Neural progenitor cell (in vitro differentiated cells): ENCODE results near the gene MMP12. TPM values are rescaled to one million over a fixed set of nuclear protein-coding genes. Genes with fewer than 3 reads are reported as not detected.
"Not testable (repeated sequence)": the region's sequence is repeated elsewhere in the genome, so short reads cannot be mapped to it uniquely, and the experiment has no call there.

Experiments
- DNase-seq: peaks from one replicate; pipeline ENCODE4 v3.0.0-alpha.2; 2016; ENCODE audit warnings: low spot score
- H2AFZ ChIP-seq: fragments of 200-600 bp; sonication (generic); replicated peaks from 2 replicates; pipeline ENCODE4 v1.6.1; 2016; ENCODE audit warnings: antibody characterized with exemption
- H3F3A ChIP-seq: fragments of 200-600 bp; sonication (generic); 2 replicates; pipeline ENCODE4 v1.6.1; 2016; ENCODE audit warnings: antibody characterized with exemption, low read depth
- H3K27ac ChIP-seq: fragments of 200-600 bp; sonication (generic); 2 replicates; pipeline ENCODE4 v1.5.1; 2016; ENCODE audit warnings: mild to moderate bottlenecking
- H3K27me3 ChIP-seq: fragments of 200-600 bp; sonication (generic); 2 replicates; pipeline ENCODE4 v1.6.1; 2016; ENCODE audit warnings: mild to moderate bottlenecking, moderate library complexity
- H3K36me3 ChIP-seq: fragments of 200-600 bp; sonication (generic); 2 replicates; pipeline ENCODE4 v1.5.1; 2016
- H3K4me1 ChIP-seq: fragments of 200-600 bp; sonication (generic); 2 replicates; pipeline ENCODE4 v1.6.1; 2016; ENCODE audit warnings: mixed run types
- H3K4me2 ChIP-seq: fragments of 200-600 bp; sonication (generic); 2 replicates; pipeline ENCODE4 v1.6.1; 2016
- H3K4me3 ChIP-seq: fragments of 200-600 bp; sonication (generic); 2 replicates; pipeline ENCODE4 v1.5.1; 2016
- H3K79me2 ChIP-seq: fragments of 200-600 bp; sonication (generic); 2 replicates; pipeline ENCODE4 v1.6.1; 2016; ENCODE audit warnings: low read depth
- H3K9ac ChIP-seq: fragments of 200-600 bp; sonication (generic); 2 replicates; pipeline ENCODE4 v1.6.1; 2016
- H3K9me3 ChIP-seq: fragments of 200-600 bp; sonication (generic); 2 replicates; pipeline ENCODE4 v1.5.1; 2016; ENCODE audit warnings: low read depth
- H4K20me1 ChIP-seq: fragments of 200-600 bp; sonication (generic); 2 replicates; pipeline ENCODE4 v1.6.1; 2016; ENCODE audit warnings: low read depth
- H3K27ac Mint-ChIP-seq: 3 replicates; pipeline ENCODE4 v1.8.0; 2021; ENCODE audit warnings: mixed read lengths
- H3K27me3 Mint-ChIP-seq: 2 replicates; pipeline ENCODE4 v1.8.0; 2022; ENCODE audit warnings: low read depth, mild to moderate bottlenecking, inconsistent platforms, moderate library complexity, mixed read lengths; ENCODE audit not compliant: insufficient read depth
- H3K36me3 Mint-ChIP-seq: 3 replicates; pipeline ENCODE4 v1.8.0; 2021; ENCODE audit warnings: mixed read lengths
- H3K4me1 Mint-ChIP-seq: 3 replicates; pipeline ENCODE4 v1.8.0; 2021; ENCODE audit warnings: mixed read lengths
- H3K4me3 Mint-ChIP-seq: 3 replicates; pipeline ENCODE4 v1.8.0; 2021; ENCODE audit warnings: mild to moderate bottlenecking, moderate library complexity, mixed read lengths
- H3K9me3 Mint-ChIP-seq: 3 replicates; pipeline ENCODE4 v1.8.0; 2020; ENCODE audit warnings: mixed read lengths
- CTCF ChIP-seq: fragments of 200-600 bp; sonication (generic); IDR thresholded peaks from 2 replicates; pipeline ENCODE4 v1.5.1; 2017; ENCODE audit warnings: antibody characterized with exemption, mild to moderate bottlenecking
- EZH2 ChIP-seq: fragments of 200-600 bp; sonication (generic); IDR thresholded peaks from 2 replicates; pipeline ENCODE4 v1.6.1; 2017; ENCODE audit warnings: antibody characterized with exemption, mild to moderate bottlenecking, moderate library complexity
- EZH2phosphoT487 ChIP-seq: fragments of 200-600 bp; sonication (generic); IDR thresholded peaks from 2 replicates; pipeline ENCODE4 v1.6.1; 2017; ENCODE audit warnings: antibody characterized with exemption
- total RNA-seq: library from RNA; depleted of rRNA; stranded (reverse); fragments of >200 nt; gene quantifications from 2 replicates; pipeline ENCODE4 v1.2.3, GENCODE V29; 2015; ENCODE audit warnings: low replicate concordance

MMP12 gene
- total RNA-seq, 1 donor from 2014 or later = not detected

GRCh38 chr11:102879801-102880200, 5.0 kb upstream of the MMP12 start:
- H3K27ac Mint-ChIP-seq = peak overlapping the region; percentile 41
- Histone ChIP-seq H3K36me3 (no peaks in the 10 kb centered on the region), H3K9ac (no peak overlapping the region), H3K9me3 (no peaks in the 10 kb centered on the region), H3K27me3 (no peaks in the 10 kb centered on the region), H3K4me3 (no peak overlapping the region), H2AFZ (no peak overlapping the region), H3K79me2 (no peaks in the 10 kb centered on the region), H3F3A (no peaks in the 10 kb centered on the region), H4K20me1 (no peaks in the 10 kb centered on the region), H3K4me1 (no peaks in the 10 kb centered on the region), H3K4me2 (no peak overlapping the region), H3K27ac (no peak overlapping the region)
- no peaks in the 10 kb centered on the region for H3K4me1 Mint-ChIP-seq
- DNase-seq = no peak
- no peaks in the 10 kb centered on the region for H3K36me3 Mint-ChIP-seq
- H3K27me3 Mint-ChIP-seq = no peaks in the 10 kb centered on the region
- H3K9me3 Mint-ChIP-seq = no peaks in the 10 kb centered on the region
- H3K4me3 Mint-ChIP-seq = no peak overlapping the region
- no peak for TF ChIP-seq CTCF
- no peak for TF ChIP-seq EZH2
- TF ChIP-seq EZH2phosphoT487 = no peak

- H3K4me3 ChIP-seq = no peak overlapping the region
- H3K4me3 Mint-ChIP-seq = no peak overlapping the region
- H3K27me3 Mint-ChIP-seq = no peaks in the 10 kb centered on the region
- no peak for DNase-seq
- H4K20me1 ChIP-seq = no peaks in the 10 kb centered on the region
- no peak overlapping the region for H3K27ac ChIP-seq
- no peaks in the 10 kb centered on the region for H3K27me3 ChIP-seq
- no peak overlapping the region for H2AFZ ChIP-seq
- no peak overlapping the region for H3K27ac Mint-ChIP-seq
- H3K4me1 ChIP-seq = no peaks in the 10 kb centered on the region
- no peaks in the 10 kb centered on the region for H3K4me1 Mint-ChIP-seq
- no peak overlapping the region for H3K4me2 ChIP-seq
- no peaks in the 10 kb centered on the region for H3F3A ChIP-seq
- H3K79me2 ChIP-seq = no peaks in the 10 kb centered on the region
- TF ChIP-seq CTCF = no peak
- no peak for TF ChIP-seq EZH2phosphoT487
- no peak for TF ChIP-seq EZH2
- H3K36me3 ChIP-seq = no peaks in the 10 kb centered on the region
- H3K9me3 ChIP-seq = no peaks in the 10 kb centered on the region
- no peaks in the 10 kb centered on the region for H3K36me3 Mint-ChIP-seq
- H3K9me3 Mint-ChIP-seq = no peaks in the 10 kb centered on the region
- no peak overlapping the region for H3K9ac ChIP-seq
These were observed 3.8 kb upstream of the MMP12 start for GRCh38 chr11:102878595-102878994.

- H3K4me2 ChIP-seq, H4K20me1 ChIP-seq, DNase-seq, H3K4me3 Mint-ChIP-seq, H3K27me3 Mint-ChIP-seq, H3F3A ChIP-seq, H2AFZ ChIP-seq, H3K9me3 ChIP-seq, H3K79me2 ChIP-seq, H3K4me1 ChIP-seq, H3K27ac Mint-ChIP-seq, H3K27ac ChIP-seq, H3K36me3 ChIP-seq, H3K9ac ChIP-seq, H3K9me3 Mint-ChIP-seq, H3K4me3 ChIP-seq, H3K36me3 Mint-ChIP-seq, H3K4me1 Mint-ChIP-seq, H3K27me3 ChIP-seq: not testable (repeated sequence)
These were observed 5.3 kb downstream of the MMP12 start for GRCh38 chr11:102869354-102869964.

- Histone ChIP-seq H3K4me1 (no peaks in the 10 kb centered on the region), H3K27ac (no peak overlapping the region), H3F3A (no peaks in the 10 kb centered on the region), H3K27me3 (no peaks in the 10 kb centered on the region), H3K4me2 (no peak overlapping the region), H3K36me3 (no peaks in the 10 kb centered on the region), H2AFZ (no peak overlapping the region), H3K9ac (no peak overlapping the region), H3K9me3 (no peaks in the 10 kb centered on the region), H3K79me2 (no peaks in the 10 kb centered on the region), H4K20me1 (no peaks in the 10 kb centered on the region), H3K4me3 (no peak overlapping the region)
- Mint-ChIP-seq H3K27ac (no peak overlapping the region), H3K36me3 (no peaks in the 10 kb centered on the region), H3K4me3 (no peak overlapping the region), H3K9me3 (no peaks in the 10 kb centered on the region), H3K4me1 (no peaks in the 10 kb centered on the region), H3K27me3 (no peaks in the 10 kb centered on the region)
- DNase-seq = no peak
- TF ChIP-seq CTCF (no peak), EZH2 (no peak), EZH2phosphoT487 (no peak)
These were observed 6.4 kb downstream of the MMP12 start for GRCh38 chr11:102868339-102868738.
